Muscle of back (tissue), 11 donors: Measurements from ENCODE around the gene NRG2. TPM values are rescaled to one million over a fixed set of nuclear protein-coding genes. Genes with fewer than 3 reads are reported as not detected.
A peak's percentile ranks its signal among the peaks of the same experiment; 100 is the strongest.

Experiments used
- DNase-seq, 3 donors: peaks; one replicate each; pipeline versions ENCODE4 v3.0.0 to v3.0.0-alpha.2; 2013
- polyA plus RNA-seq, 10 donors: library from polyadenylated mRNA; unstranded; fragments of 120-200 nt; gene quantifications; one replicate each; pipeline ENCODE4 v1.2.1, GENCODE V29; 2013; ENCODE audit not compliant: insufficient read length in 10 of 10

NRG2 gene
- polyA plus RNA-seq, 10 donors, result 0.64 to 2.1 (median 1.5) TPM

DNA sequence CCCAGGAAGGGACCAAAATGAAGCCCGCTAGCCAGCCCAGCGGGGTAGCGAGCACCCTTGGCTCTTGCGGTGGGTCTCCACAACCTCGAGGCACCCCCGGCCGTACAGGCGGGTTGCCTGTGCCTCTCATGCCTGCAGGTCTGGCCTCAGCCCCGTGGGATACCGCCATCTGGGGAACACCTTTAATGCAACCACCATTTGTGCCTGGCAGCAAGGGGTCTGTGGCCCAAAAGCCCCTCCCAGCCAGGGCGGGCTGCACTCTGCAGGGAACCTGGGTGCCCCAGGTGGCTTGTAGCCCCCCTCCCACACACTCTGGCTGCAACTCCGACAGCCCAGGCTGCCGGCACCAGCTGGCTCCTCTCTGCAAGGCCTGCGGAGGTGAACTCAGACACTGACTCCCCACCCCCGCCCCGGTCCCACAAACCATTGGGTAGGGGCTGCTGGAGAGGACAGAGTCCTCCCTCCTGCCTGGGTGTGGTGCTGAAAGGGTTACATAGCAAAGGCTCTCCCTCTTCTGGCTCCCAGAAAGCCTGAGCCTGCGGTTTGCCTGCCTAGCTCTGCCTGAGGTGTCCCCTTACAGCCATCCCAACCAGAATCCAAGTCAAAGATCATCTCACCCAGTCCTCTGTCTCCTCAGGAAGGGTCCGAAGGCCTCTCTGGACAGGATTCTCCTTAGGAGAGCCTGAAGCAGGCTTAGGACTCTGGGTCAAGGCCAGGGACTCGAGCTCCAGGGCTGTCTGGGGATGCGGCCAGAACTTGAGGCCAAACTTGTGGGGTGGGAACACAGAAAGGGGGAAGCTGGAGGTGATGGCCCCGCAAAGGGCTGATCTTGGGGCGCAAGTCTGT lies 138.1 kb downstream of the NRG2 start:
- DNase-seq, result peak in 2 of 3 donors; percentile 22 to 76

DNA sequence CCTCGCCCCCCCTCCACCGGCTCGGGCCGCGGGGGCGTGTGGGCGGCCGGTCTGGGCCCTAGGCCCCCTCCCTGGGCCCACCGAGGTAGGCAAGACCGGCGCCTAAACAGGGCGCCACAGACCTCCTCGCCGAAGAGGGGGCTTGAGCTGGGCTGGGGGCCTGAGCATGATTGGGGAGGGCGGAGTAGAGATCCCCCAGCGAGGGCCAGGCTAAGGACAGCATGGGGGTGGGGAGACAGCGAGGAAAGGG lies 138.6 kb downstream of the NRG2 start:
- DNase-seq, result no peak

DNA sequence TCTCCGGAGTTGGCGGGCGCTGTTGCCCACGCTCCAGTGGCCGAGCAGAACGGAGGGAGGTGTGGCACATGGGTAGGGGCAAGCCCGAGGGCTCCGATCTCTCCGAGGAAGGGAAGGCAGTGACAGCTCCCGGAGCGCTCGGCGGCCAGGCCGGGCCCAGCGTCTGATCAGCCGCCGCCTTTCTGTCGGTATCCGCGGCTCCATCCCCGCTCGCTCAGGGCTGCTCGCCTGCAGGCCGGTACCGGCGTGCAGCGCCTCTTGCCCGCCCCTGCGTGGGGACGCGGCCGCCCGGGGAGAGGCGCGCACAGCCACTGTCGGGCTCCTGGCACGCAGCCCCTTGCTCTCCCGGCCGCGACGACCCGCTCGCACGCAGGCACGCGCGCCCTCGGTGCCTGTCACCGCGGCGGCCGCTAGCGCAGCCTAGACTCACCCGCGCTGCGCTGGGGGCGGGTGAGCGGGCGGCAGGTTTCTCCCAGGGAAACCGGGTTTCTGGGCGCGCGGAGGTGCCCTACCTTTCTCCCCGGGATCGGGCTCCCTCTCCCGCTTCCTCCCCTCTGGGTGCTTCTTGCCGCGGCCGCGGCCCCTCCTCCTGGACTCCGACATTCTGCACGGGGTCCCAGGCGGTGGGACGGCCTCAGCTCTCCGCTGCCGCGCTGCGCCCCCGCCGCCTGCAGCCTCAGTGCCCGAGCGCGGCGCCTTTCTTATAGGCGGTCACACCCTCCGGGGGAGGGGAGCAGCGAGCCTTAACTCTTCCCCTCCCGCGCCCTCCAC lies 139.1 kb downstream of the NRG2 start:
- DNase-seq, result peak in 2 of 3 donors; percentile 54 to 78

DNA sequence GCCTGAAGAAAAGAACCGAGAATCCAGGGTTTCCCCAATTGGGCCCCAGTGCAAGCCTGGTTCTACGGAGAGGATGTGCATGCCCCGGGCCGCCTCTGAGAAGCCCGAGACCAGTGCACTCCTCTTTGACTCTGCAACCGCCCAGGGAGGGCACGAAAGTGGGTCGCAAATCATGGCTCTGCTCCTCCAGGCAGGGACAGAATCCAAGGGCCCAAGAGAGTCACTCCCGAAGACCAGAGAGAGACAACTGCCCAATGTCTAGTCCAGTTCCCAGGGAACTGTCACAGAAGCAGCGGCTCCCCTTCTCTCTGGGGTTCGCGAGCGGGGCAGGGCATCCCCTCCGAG lies 139.7 kb downstream of the NRG2 start:
- no peak for DNase-seq

DNA sequence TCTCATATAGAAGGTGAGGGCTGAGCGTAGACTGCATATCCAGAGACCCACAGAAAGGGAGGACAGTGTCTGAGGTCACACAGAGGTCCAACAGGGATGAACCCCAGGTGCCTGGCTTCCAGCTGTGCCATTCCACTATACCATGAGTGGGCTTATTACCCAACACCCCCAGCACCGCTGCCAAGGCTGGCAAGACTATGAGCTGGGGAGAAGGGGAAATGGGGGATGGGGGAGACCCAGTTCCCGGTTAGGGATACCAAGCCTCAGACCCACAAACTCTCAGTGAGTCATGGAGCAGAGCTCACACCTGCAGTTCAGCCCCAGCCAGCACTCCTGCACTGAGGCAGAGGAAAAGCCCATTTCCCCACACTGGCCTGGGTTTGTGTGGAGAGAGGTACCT lies 141.1 kb downstream of the NRG2 start:
- DNase-seq, result no peak

DNA sequence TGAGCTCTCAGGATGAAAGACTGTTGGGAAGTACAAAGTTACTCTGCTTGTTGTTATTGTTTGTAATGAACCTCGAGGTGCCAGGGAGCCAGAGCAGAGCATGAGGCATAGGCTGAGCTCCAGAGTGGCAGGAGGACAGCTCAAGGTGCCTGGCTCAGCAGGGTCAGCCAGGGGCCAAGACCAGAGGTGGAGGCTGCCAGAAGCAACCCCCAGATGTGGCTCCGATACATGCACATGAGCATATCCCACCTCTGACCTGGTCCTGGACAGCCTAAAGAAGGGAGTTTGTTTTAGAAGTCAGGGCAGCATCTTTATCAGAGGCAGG lies 141.9 kb downstream of the NRG2 start:
- DNase-seq, result no peak

DNA sequence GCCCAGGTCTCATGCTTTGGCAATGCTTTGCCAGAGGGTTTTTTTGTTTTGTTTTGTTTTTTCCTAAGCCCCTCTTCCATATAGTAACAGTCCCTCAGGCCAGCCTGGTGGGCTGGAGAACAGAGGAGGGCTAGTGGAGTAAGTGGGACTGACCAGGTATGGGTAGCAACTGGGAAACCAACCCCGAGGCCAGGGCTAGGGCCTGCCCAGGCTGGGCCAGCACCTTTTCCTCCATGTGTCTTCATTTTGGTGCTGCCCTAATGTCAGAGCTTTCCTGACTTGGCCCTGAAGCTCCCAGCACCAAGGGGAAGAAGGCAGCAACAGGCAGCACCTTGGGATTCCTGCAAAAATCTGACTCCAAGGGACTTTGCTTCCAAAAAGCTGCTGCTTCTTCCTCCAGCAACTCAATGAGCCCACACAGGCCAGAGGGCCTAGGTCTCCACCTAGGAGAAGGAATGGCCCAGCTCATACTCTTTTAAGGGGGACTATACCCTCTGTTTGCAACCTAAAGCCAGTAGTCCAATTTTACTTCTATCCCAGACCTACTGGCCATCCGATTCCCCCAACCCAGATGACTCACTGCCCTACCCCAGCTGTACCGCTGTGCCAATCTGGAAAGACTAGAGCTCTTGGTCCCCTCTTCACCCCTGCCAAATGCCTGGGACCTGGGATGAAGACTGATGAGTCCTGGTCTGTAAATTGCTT lies 142.4 kb downstream of the NRG2 start:
- DNase-seq, result no peak

DNA sequence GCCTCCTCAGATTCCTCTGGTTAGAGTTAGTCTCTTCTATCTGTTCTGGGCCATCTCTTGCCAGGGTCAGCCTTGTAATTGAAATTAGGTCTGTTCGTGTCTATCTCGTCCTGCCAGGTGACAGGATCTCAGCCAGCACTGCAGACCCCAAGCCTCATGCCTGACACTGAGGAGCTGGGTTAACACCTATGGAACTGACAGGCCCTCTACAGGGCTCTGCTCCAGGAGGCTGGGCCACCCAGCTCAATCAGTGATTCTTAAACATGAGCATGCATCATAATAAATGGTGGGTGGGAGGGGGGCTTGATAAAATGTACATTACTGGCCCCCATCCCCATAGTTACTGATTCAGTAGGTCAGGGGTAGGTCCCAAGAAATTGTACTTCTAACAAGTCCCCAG lies 144.1 kb downstream of the NRG2 start:
- no peak for DNase-seq

DNA sequence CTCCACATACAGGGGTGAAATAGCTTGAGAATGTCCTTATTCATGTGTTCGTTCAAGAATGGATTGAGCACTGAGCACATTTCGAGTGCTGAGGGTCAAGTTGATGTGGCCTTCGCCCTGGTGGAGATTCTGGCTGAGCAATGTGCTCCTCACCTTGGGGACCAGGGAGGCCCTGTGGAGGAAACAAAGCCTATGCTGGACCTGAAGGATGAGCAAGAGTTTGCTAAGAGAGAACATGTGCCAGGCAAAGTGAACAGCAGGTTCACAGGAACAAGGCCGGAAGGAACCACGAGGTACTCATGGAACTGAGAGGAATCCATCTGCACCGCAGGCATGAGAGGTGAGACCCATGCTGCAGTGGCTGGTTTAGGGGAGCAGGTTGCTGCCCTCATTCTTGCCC lies 145.1 kb downstream of the NRG2 start:
- DNase-seq, result no peak

DNA sequence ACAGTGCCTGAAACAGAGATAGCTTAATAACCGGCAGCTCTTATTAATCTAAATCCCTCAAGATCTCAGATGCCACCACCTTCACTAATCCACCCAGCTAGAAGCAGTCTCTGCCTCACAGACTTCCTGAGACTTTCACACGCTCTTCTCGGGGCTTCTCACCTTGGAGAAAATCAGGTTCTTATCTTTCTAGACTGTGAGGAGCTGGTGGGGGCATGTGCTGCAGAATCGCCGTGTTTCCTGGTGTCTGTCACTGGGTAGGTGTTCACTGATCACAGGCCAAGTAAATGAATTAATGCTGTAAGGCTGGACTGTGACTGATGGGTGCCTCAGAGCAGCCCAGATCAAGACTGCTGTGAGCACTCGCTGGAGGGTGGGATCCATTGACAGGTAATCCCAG lies 145.8 kb downstream of the NRG2 start:
- DNase-seq, result no peak

DNA sequence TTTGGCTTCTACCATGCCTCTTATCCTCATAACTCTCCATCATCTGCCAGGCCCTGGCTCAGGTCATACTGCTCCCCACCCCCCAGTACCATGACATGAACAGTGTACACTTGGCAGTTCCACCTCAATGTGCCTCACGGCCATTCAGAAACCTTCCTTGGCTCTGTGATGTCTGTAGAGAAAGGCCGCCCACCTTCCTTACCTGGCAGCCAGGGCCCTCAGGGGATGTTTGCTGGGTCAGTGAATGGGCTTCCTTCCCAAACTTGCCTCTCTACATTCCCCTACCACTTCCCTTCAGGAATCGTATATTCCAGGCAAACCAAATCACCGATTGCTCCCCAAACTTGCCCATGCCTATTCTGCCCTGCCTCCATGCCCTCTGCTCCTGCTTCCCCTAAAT lies 146.4 kb downstream of the NRG2 start:
- DNase-seq, result no peak

DNA sequence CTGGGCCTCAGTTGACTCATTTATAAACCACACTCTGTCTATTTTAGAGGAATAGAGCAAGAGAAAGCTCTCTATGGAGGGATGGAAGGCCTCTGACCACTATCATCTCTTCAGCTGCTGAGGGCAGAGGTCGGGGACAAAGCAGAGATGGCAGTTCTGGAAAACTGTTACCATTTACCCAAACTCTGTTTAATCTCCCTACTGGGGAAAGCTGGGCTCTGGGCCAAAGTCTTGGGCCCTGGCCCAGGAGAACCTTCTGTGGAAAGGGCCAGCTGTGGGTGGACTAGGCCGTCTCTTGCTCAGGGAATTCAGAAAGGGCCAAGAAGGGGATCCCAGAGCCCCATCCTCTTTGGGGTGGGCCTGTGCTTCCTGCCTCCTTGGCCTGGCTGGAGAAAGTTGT lies 147.5 kb downstream of the NRG2 start:
- peak in 1 of 3 donors; percentile 37 for DNase-seq

DNA sequence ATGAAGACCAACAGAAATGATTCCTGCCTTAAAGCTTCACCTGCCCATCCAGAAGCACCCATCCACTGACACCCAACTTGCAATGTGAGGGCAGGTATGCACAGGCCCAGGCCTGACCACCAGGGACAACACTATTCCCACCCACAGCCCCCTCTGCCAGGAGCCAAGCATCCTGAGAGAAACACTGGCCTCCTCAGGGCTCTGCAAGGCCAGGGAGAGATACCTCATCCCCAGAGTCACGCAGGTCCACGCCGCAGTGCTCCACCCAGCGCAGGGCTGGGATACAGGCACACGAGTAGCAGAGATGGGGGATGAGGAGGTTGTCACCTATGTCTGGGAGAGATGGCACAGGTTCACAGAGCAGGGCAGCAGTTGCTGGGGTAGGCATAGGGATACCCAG lies 148.1 kb downstream of the NRG2 start:
- DNase-seq, result no peak

DNA sequence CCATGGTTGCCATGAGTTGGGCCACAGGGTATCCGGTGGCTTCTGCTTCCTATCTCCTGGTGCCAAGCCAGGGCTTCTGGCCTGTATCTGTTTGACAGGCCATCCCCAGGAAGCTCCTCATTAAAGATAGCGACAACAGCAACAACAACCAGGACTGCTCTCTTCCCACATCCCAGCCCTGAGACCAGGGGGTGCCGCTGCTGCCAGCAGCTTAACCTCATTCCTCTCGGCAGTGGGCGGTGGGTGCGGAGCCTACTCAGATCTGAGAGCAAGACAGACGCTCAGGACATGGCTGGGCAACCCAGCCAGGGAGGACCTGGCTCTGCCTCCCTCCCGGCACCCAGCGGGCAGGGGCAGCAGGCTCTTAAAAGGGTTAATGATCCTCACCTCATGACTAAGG lies 149.2 kb downstream of the NRG2 start:
- DNase-seq, result no peak

DNA sequence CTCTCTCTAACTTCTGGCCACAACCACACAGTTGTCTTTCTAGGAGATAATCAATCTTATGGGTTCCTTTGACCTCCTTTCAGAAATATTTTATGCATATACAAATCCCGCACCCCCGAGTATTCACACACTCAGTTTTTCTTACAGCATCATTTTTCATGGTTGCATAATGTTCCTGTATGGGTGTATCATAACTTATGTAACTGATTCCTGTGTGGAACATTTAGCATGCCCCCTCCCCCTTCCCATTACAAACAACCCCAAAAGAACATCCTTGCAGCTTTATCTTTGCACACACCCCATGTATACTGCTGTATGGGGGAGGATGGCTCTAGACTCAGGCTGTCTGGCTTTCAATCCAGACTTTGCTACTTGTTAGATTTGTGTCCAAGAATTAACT lies 153.7 kb downstream of the NRG2 start:
- no peak for DNase-seq

DNA sequence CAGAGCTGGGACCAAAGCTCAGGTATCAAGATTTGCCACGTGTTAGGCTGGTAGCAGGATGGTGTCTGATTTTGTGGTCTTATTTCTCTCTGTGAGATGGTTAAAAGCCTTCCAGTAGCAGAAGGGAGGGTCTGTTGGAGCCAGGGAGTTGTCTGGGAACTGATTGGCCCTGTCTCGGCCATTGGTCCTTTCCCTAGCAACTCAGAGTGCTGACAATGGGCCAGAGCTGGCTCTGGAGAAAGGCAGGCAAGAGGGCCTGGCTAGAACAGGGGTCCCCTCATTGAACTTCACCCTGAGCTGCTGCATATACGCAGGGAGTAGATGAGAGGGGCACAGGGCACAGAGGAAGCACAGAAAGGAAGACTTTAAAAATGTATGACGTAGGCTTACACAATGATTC lies 154.7 kb downstream of the NRG2 start:
- no peak for DNase-seq

DNA sequence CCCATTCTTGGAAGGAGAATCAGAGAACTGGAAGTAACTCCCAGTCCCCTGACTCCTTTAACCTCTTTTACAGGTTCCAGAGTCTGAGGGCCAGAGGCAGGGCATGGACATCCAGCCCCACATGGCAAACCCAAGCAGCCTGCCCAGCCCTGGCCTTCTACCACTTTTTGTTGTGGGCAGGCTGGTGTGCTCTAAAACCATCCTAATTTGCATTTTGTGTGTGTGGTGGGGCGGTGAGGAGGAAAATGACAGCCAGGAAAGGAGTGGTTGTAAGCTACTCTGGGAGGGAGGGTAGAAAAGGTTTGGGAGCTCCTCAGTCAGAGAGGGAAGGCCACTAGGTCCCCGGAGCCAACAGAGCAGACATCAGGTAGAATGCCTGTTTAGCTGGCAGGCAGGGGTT lies 156.9 kb downstream of the NRG2 start:
- no peak for DNase-seq

DNA sequence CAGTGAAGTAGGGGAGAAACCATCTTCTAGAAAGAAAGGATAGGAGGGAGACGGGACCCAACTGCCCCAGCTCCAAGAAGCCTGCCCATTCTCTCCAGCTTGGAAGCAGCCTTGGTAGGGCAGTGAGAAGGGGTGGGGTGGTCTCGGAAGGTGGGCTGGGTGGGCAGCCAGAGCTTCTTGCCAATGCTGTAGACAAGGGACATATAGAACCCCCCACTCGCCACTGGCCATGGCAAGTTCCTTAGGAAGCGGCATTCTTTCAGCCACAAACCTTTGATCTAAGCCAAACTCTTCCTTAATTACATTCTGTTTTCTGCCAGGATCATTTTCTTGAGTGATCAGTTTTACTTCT lies 157.3 kb downstream of the NRG2 start:
- no peak for DNase-seq

DNA sequence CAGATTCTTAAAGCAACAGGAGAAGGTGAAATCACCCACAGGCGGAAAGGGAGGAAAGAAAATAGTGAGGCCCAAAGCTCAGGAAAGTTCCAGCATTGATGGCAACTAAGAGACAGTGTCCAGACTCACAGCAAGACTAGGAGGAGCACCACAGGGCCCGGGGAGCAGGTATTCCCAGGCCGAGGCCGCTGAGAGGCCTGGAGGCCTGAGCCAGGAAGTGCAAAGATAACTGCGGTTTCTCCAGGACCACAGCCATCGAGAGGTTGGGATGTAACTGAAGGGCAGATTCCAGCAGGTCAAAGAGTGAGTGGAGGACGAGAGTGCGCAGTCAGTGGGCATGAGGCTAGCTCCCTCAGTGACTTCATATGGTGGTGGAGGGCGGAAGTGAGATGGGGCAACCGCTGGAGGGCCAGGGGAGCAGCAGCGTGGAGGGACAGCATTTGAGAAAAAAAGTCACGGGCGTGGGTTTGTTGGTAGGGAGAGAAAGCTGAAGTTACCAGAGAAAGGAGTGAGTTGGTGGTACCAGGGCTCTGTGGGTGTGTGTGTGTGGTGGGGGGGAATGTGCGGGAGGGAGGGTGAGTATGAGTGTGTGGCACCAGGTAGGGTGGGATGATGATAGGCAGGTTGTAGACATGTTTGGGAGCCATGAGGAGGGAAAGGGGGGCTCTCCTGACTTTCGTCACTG lies 157.8 kb downstream of the NRG2 start:
- DNase-seq, result no peak

DNA sequence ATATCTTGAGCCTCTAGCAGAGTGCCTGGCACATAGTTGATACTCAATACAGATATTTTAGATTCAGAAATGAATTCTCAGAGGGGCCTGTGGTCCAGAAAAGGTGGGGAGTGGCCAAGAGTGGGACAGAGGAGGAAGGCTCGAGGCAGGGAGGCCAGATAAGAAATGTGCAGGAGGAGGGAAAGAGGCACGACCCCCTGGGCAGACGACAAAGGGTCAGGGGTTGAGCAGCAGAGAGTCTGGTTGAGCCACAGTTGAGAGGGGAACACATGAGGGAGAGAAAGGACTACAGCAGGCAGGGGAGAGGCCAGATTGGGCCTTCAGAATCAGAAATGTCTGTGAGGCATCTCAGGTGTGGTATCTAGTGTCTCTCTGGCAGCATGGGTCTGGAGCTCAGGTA lies 158.4 kb downstream of the NRG2 start:
- no peak for DNase-seq

DNA sequence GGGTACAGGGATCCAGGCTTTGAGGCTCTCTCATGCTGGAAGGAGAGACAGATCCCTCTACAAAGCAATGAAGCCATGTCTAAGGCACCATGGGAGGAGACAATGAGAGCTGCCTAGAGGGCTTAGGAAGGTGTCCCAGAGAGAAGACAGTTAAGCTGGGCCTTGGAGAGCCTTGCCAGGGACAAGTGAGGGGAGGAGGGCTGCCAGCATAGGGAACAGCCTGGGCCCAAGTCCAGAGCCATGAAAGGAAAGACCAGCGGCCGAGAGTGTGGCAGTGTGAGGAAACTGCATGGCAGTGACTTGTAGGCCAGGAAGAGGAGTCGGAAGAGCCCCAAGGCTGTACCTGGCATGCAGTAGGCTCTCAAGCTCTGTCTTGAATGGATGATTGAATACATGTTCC lies 159.0 kb downstream of the NRG2 start:
- no peak for DNase-seq

DNA sequence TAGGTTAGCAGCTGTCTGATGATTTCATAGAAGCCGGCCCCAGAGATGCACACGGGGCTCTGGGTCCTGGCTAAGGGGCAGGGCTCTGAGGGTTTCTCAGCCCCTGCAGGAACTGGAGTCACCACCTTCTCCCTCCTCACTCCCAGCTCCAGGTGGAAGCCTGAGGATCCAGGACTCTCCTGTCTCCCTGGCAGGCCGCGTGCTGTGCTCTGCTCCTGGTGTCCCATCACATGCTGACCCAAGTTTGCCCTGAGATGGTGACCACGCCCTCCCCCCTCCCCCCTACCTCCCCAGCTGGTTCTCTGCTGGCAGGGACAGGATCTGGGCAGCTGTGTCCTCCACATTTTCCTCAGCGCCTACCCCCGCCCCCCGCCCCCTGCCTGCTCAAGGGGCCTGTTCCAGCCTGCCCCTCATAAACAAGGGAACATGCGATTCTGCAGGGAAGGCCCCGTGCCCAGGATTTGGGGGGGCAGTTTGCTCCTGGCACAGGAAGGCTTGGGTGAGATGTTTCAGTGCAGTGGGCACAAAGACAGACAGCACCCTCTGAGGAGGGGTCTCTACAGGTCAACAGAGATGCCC lies 160.0 kb downstream of the NRG2 start:
- DNase-seq, result peak in 2 of 3 donors; percentile 27 to 61
